HEK293T (cell line): Measurements from ENCODE around the gene GMPPB.

Experiments
- CTCF ChIA-PET: fragments of 350-600 bp; formaldehyde crosslinking; extraction: SDS; loops from one replicate; lab custom pipeline; 2021; ENCODE audit warnings: antibody characterized with exemption, inconsistent platforms; lab: Yijun Ruan, JAX
- POLR2A ChIA-PET: fragments of 350-600 bp; formaldehyde crosslinking; extraction: SDS; loops from one replicate; lab custom pipeline; 2020; ENCODE audit warnings: antibody characterized with exemption, inconsistent platforms; lab: Yijun Ruan, JAX
- DNase-seq: peaks from one replicate; pipeline ENCODE4 v3.0.0; 2012; ENCODE audit warnings: mixed read lengths; ENCODE audit errors: extremely low spot score
- ARNT ChIP-seq: fragments of 450-650 bp; IDR thresholded peaks from 2 replicates; pipeline ENCODE4 v1.6.1; 2017; ENCODE audit warnings: mild to moderate bottlenecking
- BHLHE40 ChIP-seq: fragments of 450-650 bp; IDR thresholded peaks from 2 replicates; pipeline ENCODE4 v1.6.1; 2016; ENCODE audit warnings: mild to moderate bottlenecking, moderate library complexity, borderline replicate concordance
- CTBP1 ChIP-seq: fragments of 450-650 bp; IDR thresholded peaks from 2 replicates; pipeline ENCODE4 v1.6.1; 2016; ENCODE audit warnings: borderline replicate concordance
- ELF4 ChIP-seq: fragments of 450-650 bp; IDR thresholded peaks from 2 replicates; pipeline ENCODE4 v1.6.1; 2017; ENCODE audit warnings: antibody characterized with exemption
- FOXA1 ChIP-seq: fragments of 450-650 bp; IDR thresholded peaks from 2 replicates; pipeline ENCODE4 v1.6.1; 2016; ENCODE audit warnings: mild to moderate bottlenecking
- FOXK2 ChIP-seq: fragments of 450-650 bp; IDR thresholded peaks from 2 replicates; pipeline ENCODE4 v1.6.1; 2016; ENCODE audit warnings: mild to moderate bottlenecking
- FOXM1 ChIP-seq: fragments of 450-650 bp; IDR thresholded peaks from 2 replicates; pipeline ENCODE4 v1.6.1; 2017; ENCODE audit warnings: mild to moderate bottlenecking, borderline replicate concordance
- HDGF ChIP-seq: fragments of 450-650 bp; IDR thresholded peaks from 2 replicates; pipeline ENCODE4 v1.6.1; 2017; ENCODE audit warnings: antibody characterized with exemption, borderline replicate concordance
- L3MBTL2 ChIP-seq: fragments of 450-650 bp; conservative IDR thresholded peaks from 2 replicates; pipeline ENCODE4 v1.6.1; 2016; ENCODE audit warnings: mild to moderate bottlenecking
- LEF1 ChIP-seq: fragments of 450-650 bp; IDR thresholded peaks from 2 replicates; pipeline ENCODE4 v1.6.1; 2017; ENCODE audit warnings: mild to moderate bottlenecking, borderline replicate concordance
- NFRKB ChIP-seq: fragments of 450-650 bp; IDR thresholded peaks from 2 replicates; pipeline ENCODE4 v1.6.1; 2016; ENCODE audit warnings: mild to moderate bottlenecking, moderate library complexity
- SP1 ChIP-seq: fragments of 450-650 bp; IDR thresholded peaks from 2 replicates; pipeline ENCODE4 v1.6.1; 2017
- SUZ12 ChIP-seq: fragments of 450-650 bp; IDR thresholded peaks from 2 replicates; pipeline ENCODE4 v1.6.1; 2016; ENCODE audit warnings: mild to moderate bottlenecking
- TARDBP ChIP-seq: fragments of 450-650 bp; IDR thresholded peaks from 2 replicates; pipeline ENCODE4 v1.6.1; 2016
- ZNF384 ChIP-seq: fragments of 450-650 bp; IDR thresholded peaks from 2 replicates; pipeline ENCODE4 v1.6.1; 2016
- TF ChIP-seq, protein P1 (sequence below): fragments of 450-650 bp; IDR thresholded peaks from 2 replicates; pipeline ENCODE4 v1.6.1; 2016

The GMPPB gene

GRCh38 chr3:49719214-49719884 lies 4.4 kb downstream of the GMPPB start, which contains the start of gene AMIGO3:
Gene AMIGO3, minus strand, starts transcription at chr3:49719684. Its CDS starts 219 bp downstream, at chr3:49719465.
- no peak; the same call in 1 of the 2 replicates for TF ChIP-seq ELF4
- TF ChIP-seq L3MBTL2 = no peak
- no peak for TF ChIP-seq SUZ12
- TF ChIP-seq, protein P1, sequence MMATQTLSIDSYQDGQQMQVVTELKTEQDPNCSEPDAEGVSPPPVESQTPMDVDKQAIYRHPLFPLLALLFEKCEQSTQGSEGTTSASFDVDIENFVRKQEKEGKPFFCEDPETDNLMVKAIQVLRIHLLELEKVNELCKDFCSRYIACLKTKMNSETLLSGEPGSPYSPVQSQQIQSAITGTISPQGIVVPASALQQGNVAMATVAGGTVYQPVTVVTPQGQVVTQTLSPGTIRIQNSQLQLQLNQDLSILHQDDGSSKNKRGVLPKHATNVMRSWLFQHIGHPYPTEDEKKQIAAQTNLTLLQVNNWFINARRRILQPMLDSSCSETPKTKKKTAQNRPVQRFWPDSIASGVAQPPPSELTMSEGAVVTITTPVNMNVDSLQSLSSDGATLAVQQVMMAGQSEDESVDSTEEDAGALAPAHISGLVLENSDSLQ = no peak
- no peak for TF ChIP-seq NFRKB
- TF ChIP-seq ARNT = no peak
- no peak for TF ChIP-seq ZNF384
- TF ChIP-seq FOXM1 = no peak
- no peak for TF ChIP-seq HDGF
- peak; percentile 80 for DNase-seq
- CTCF ChIA-PET = interaction anchor here (0.6 kb wide), 1 partner anchor 292 kb away, joined by 7 read pairs; no protein-coding TSS in a partner anchor
- POLR2A ChIA-PET = no interaction called here

DNA sequence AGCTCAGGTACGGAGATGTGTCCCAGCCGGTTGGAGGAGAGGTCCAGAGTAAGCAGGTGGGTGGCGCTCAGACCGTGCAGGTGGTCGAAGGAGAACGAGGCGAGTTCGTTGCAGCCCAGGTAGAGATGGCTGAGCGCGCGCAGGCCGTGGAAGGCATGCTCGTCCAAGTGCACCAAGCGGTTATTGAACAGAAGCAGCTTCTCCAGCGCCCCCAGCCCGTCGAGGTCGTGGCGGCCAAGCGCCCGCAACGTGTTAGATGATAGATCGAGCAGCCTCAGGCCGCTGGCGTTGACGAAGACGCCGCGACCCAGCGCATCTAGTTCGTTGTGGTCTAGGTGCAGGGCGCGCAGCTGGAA lies 4.9 kb downstream of the GMPPB start:
- ChIA-PET CTCF (interaction anchor here (0.6 kb wide), 1 partner anchor 292 kb away, joined by 7 read pairs; no protein-coding TSS in a partner anchor), POLR2A (no interaction called here)
- no peak for DNase-seq
- TF ChIP-seq FOXK2 (no peak), CTBP1 (no peak), L3MBTL2 (no peak), FOXM1 (no peak), BHLHE40 (no peak), FOXA1 (no peak), ELF4 (no peak), TARDBP (no peak), LEF1 (no peak), SUZ12 (no peak), HDGF (no peak), SP1 (no peak), ZNF384 (no peak), ARNT (no peak)
- TF ChIP-seq, protein P1 = no peak

GRCh38 chr3:49717959-49718857 lies 5.5 kb downstream of the GMPPB start:
- TF ChIP-seq LEF1 (0 out of 2 replicates have a peak, but pooled peaks have one; percentile 6), FOXM1 (no peak), FOXK2 (no peak)
- no peak for DNase-seq
- ChIA-PET CTCF (no interaction called here), POLR2A (interaction anchor here (1.0 kb wide), 1 partner anchor 38 kb away, joined by 3 read pairs; no protein-coding TSS in a partner anchor)

DNA sequence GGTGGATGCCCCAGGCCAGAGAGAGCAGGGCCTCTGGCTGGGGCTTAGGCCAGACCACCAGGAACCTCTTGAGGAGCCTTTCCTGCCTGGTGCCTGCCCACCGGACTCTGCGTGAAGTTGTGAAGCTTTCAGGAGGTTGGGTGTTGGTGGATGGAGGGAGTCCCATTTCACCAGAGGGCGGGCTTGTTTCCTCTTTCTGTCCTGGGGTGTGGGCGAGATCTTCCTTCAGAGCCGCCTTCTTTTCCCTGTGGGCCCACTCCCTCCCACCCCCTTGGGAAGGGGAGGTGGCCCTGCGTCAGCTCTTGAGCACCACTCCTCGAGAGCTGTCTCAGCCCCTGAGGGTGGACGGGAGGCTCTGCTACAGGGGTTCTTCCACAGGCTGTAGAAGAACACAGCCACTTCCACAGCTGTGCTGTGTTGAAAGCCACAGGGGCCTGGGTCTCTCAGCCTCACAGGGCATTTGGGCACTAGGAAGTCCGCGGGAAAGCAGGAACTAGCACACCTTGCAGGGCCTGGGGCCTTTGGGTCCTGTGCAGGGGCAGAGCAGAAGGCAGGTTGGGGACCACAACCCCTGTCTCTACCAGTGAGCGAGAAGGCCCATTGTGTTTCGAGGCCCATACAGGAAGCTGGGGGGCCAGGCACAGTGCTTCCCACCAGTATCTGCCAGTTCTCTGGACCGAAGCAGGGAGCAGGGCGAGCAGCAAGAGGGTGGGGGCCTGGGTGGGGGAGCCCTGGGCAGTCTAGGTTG lies 6.4 kb downstream of the GMPPB start:
- POLR2A ChIA-PET = interaction anchor here (1.0 kb wide), 1 partner anchor 39 kb away, joined by 3 read pairs; no protein-coding TSS in a partner anchor
- TF ChIP-seq HDGF = no peak
- TF ChIP-seq, protein P1 = no peak
- TF ChIP-seq SUZ12 = no peak
- no peak for TF ChIP-seq TARDBP
- no peak for TF ChIP-seq LEF1
- no peak for DNase-seq
- CTCF ChIA-PET = no interaction called here

DNA sequence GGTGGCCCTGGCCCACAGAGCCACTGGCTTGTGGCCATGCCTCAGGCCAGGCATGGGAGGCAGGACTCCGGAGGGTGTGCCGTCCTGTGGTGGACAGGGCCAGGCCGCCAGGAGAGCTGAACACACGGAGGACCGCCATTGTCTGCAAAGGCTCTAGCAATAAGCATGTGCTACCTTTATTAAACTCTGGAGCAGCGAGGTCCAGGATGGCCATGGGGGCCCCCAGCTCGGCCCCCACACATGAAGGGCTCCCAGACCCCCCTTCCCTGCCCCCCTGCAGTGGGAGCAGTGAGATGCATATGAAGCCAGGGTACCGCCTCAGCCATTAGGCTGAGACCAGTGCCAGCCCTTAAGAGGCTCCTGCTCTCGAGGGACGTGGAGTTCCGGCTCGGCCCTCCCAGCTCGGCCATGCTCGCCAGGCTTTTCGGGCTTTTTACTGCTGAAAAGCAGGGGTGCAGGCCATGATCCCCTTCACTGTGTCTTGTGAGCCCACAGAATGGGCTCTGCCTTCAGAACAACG lies 7.0 kb downstream of the GMPPB start:
- no peak for DNase-seq
- TF ChIP-seq NFRKB (no peak), SP1 (no peak), TARDBP (no peak), FOXA1 (no peak), HDGF (no peak)
- CTCF ChIA-PET = no interaction called here
- POLR2A ChIA-PET = no interaction called here

DNA sequence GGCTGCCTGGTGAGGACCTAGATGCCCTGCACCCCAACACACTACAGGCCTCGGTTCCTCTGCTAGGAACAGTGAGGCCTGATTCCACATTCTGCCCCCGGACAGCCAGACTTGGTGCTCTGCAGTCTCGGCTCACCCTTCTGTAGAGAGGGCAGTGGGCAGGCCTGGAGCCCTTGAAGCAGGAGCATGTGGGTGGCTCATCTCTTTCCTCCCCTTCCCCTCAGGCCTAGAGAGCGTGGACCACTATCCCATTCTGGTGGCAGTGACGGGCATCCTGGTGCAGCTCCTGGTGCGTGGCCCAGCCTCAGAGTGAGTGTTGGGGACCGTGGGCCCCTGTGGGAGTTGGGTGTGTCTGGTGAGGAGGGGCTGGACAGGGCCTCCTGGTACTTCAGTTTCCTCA lies 7.6 kb downstream of the GMPPB start:
- ChIA-PET CTCF (no interaction called here), POLR2A (no interaction called here)
- no peak for DNase-seq
- no peak for TF ChIP-seq LEF1
- no peak for TF ChIP-seq ARNT
- no peak for TF ChIP-seq SUZ12
- TF ChIP-seq FOXK2 = no peak
- TF ChIP-seq CTBP1 = no peak
- TF ChIP-seq ELF4 = no peak
- TF ChIP-seq HDGF = no peak
- TF ChIP-seq BHLHE40 = no peak
- no peak for TF ChIP-seq TARDBP
- TF ChIP-seq ZNF384 = no peak
- TF ChIP-seq, protein P1 = no peak
- TF ChIP-seq FOXM1 = no peak
